HEK293 (cell line): ENCODE data around the gene B4GALNT3.

ENCODE experiments used
- CTCF ChIA-PET: fragments of 350-600 bp; formaldehyde crosslinking; extraction: SDS; loops from one replicate; lab custom pipeline; 2021; ENCODE audit warnings: antibody characterized with exemption; lab: Yijun Ruan, JAX
- POLR2A ChIA-PET: fragments of 300-600 bp; formaldehyde crosslinking; extraction: SDS; loops from one replicate; lab custom pipeline; 2020; ENCODE audit warnings: antibody characterized with exemption, inconsistent platforms; lab: Yijun Ruan, JAX
- H3K27ac ChIP-seq: fragments of 200-500 bp; sonication (Bioruptor generic); 2 replicates; pipeline ENCODE4 v1.5.1; 2014; ENCODE audit warnings: low read depth, low read length, control low read depth, inconsistent platforms; ENCODE audit errors: extremely low read depth
- H3K36me3 ChIP-seq, 2 experiments: fragments of 200-500 bp in 1 of 2; sonication (Bioruptor generic) in 1 of 2; 1 replicate in 1 of 2; 2 replicates in 1 of 2; pipeline ENCODE4 v1.5.1; 2014 to 2017; ENCODE audit warnings: inconsistent platforms in 2 of 2, low read length in 2 of 2; ENCODE audit not compliant: control insufficient read depth in 2 of 2, insufficient read depth in 1 of 2
- H3K4me1 ChIP-seq: fragments of 200-500 bp; sonication (Bioruptor generic); 2 replicates; pipeline ENCODE4 v1.5.1; 2014; ENCODE audit warnings: mild to moderate bottlenecking, low read length, inconsistent platforms; ENCODE audit not compliant: control insufficient read depth, insufficient read depth
- H3K4me3 ChIP-seq: 2 replicates; pipeline ENCODE4 v1.5.1; 2011; ENCODE audit warnings: low read depth, mild to moderate bottlenecking, control low read depth, low read length, moderate library complexity
- H3K9me3 ChIP-seq: fragments of 200-500 bp; sonication (Bioruptor generic); 2 replicates; pipeline ENCODE4 v1.5.1; 2014; ENCODE audit warnings: low read depth, low read length, inconsistent platforms; ENCODE audit not compliant: control insufficient read depth, insufficient read depth
- PRDM10 ChIP-seq: fragments of 450-650 bp; formaldehyde crosslinking; IDR thresholded peaks from 2 replicates; pipeline ENCODE4 v1.5.1; 2016; ENCODE audit warnings: missing biosample characterization, missing genetic modification characterization
- PRDM6 ChIP-seq: fragments of 450-650 bp; formaldehyde crosslinking; IDR thresholded peaks from 2 replicates; pipeline ENCODE4 v1.5.1; 2017; ENCODE audit warnings: missing biosample characterization, missing genetic modification characterization
- SALL2 ChIP-seq: fragments of 450-650 bp; formaldehyde crosslinking; IDR thresholded peaks from 2 replicates; pipeline ENCODE4 v1.5.0; 2017; ENCODE audit warnings: missing biosample characterization, mild to moderate bottlenecking, missing genetic modification characterization, borderline replicate concordance
- SCRT2 ChIP-seq: fragments of 450-650 bp; formaldehyde crosslinking; IDR thresholded peaks from 2 replicates; pipeline ENCODE4 v1.5.1; 2016; ENCODE audit warnings: missing biosample characterization, missing genetic modification characterization
- SP2 ChIP-seq: fragments of 450-650 bp; formaldehyde crosslinking; IDR thresholded peaks from 2 replicates; pipeline ENCODE4 v1.5.1; 2016; ENCODE audit warnings: missing biosample characterization, missing genetic modification characterization
- ZBTB44 ChIP-seq: fragments of 450-650 bp; IDR thresholded peaks from 2 replicates; pipeline ENCODE4 v1.5.1; 2018; ENCODE audit warnings: missing biosample characterization, mild to moderate bottlenecking, missing genetic modification characterization
- ZFP37 ChIP-seq: fragments of 450-650 bp; formaldehyde crosslinking; IDR thresholded peaks from 2 replicates; pipeline ENCODE4 v1.5.1; 2016; ENCODE audit warnings: missing biosample characterization, missing genetic modification characterization
- ZNF146 ChIP-seq: fragments of 450-650 bp; formaldehyde crosslinking; IDR thresholded peaks from 2 replicates; pipeline ENCODE4 v1.5.1; 2016; ENCODE audit warnings: missing biosample characterization, missing genetic modification characterization
- ZNF248 ChIP-seq: fragments of 450-650 bp; formaldehyde crosslinking; IDR thresholded peaks from 2 replicates; pipeline ENCODE4 v1.5.1; 2017; ENCODE audit warnings: missing biosample characterization, missing genetic modification characterization
- ZNF280D ChIP-seq: fragments of 450-650 bp; formaldehyde crosslinking; IDR thresholded peaks from 2 replicates; pipeline ENCODE4 v1.5.1; 2016; ENCODE audit warnings: missing biosample characterization, missing genetic modification characterization
- ZNF48 ChIP-seq: fragments of 450-650 bp; formaldehyde crosslinking; IDR thresholded peaks from 2 replicates; pipeline ENCODE4 v1.5.1; 2016; ENCODE audit warnings: missing biosample characterization, missing genetic modification characterization
- ZNF501 ChIP-seq: fragments of 450-650 bp; formaldehyde crosslinking; IDR thresholded peaks from 2 replicates; pipeline ENCODE4 v1.5.1; 2016; ENCODE audit warnings: missing biosample characterization, missing genetic modification characterization
- ZNF510 ChIP-seq: fragments of 450-650 bp; formaldehyde crosslinking; IDR thresholded peaks from 2 replicates; pipeline ENCODE4 v1.5.1; 2018; ENCODE audit warnings: mild to moderate bottlenecking, missing genetic modification characterization, missing biosample characterization; ENCODE audit not compliant: insufficient replicate concordance
- ZNF521 ChIP-seq: fragments of 450-650 bp; formaldehyde crosslinking; IDR thresholded peaks from 2 replicates; pipeline ENCODE4 v1.5.1; 2017; ENCODE audit warnings: missing biosample characterization, mild to moderate bottlenecking, missing genetic modification characterization
- ZNF555 ChIP-seq: fragments of 450-650 bp; formaldehyde crosslinking; conservative IDR thresholded peaks from 2 replicates; pipeline ENCODE4 v1.5.1; 2017; ENCODE audit warnings: missing biosample characterization, mild to moderate bottlenecking, missing genetic modification characterization, inconsistent platforms
- ZNF558 ChIP-seq: fragments of 450-650 bp; formaldehyde crosslinking; IDR thresholded peaks from 2 replicates; pipeline ENCODE4 v1.5.1; 2016; ENCODE audit warnings: missing biosample characterization, missing genetic modification characterization
- ZNF692 ChIP-seq: fragments of 450-650 bp; formaldehyde crosslinking; IDR thresholded peaks from 2 replicates; pipeline ENCODE4 v1.5.1; 2016; ENCODE audit warnings: missing biosample characterization, missing genetic modification characterization
- ZNF76 ChIP-seq: fragments of 450-650 bp; formaldehyde crosslinking; IDR thresholded peaks from 2 replicates; pipeline ENCODE4; 2016; ENCODE audit warnings: low read depth, missing biosample characterization, missing genetic modification characterization, borderline replicate concordance

Gene B4GALNT3

GRCh38 chr12:536751-537245 is 77.1 kb downstream of the B4GALNT3 start:
- POLR2A ChIA-PET = no interaction called here
- CTCF ChIA-PET = interaction anchor here (1.1 to 5.8 kb wide), 6 partner anchors 10 to 280 kb away, joined by 3 to 30 read pairs (median 10); no protein-coding TSS in a partner anchor
- H3K4me1 ChIP-seq = no peaks in the 10 kb centered on the region; the same call in 1 of the 2 replicates

More at GRCh38 chr12:536751-537245, 77.1 kb downstream of the B4GALNT3 start:
- TF ChIP-seq ZNF76 = no peak
- no peak for TF ChIP-seq ZNF692 (tag by site-specific recombination)
- TF ChIP-seq ZBTB44 (tag by site-specific recombination) = no peak
- no peak for TF ChIP-seq ZNF555 (tag by site-specific recombination)
- TF ChIP-seq ZFP37 = no peak
- no peak for TF ChIP-seq ZNF521 (tag by site-specific recombination)
- no peak for TF ChIP-seq SALL2 (tag by site-specific recombination)
- no peak for TF ChIP-seq ZNF146 (tag by site-specific recombination)
- no peak for TF ChIP-seq PRDM10 (tag by site-specific recombination)
- no peak for TF ChIP-seq ZNF248 (tag by site-specific recombination)
- no peak for TF ChIP-seq ZNF558 (tag by site-specific recombination)
- no peak for TF ChIP-seq ZNF510 (tag by site-specific recombination)
- TF ChIP-seq SCRT2 (tag by site-specific recombination) = no peak
- TF ChIP-seq PRDM6 = no peak
- no peak for TF ChIP-seq ZNF48 (tag by site-specific recombination)
- TF ChIP-seq SP2 (tag by site-specific recombination) = no peak
- no peak for TF ChIP-seq ZNF280D (tag by site-specific recombination)
- TF ChIP-seq ZNF501 (tag by site-specific recombination) = no peak
- Histone ChIP-seq H3K36me3 (no peaks in the 10 kb centered on the region), H3K9me3 (no peaks in the 10 kb centered on the region), H3K4me3 (no peak overlapping the region), H3K27ac (no peak overlapping the region)
